Measurements from ENCODE around the gene EFNB1.

EFNB1 gene

GRCh38 chrX:68823413-68824151 is 5.2 kb upstream of the EFNB1 start:
- peak; percentile 12 for TF ChIP-seq CTCF (IDR thresholded peaks at IDR 0.05; ENCODE audit: insufficient read depth, low read depth, low read length, missing control alignments)
- no peak for DNase-seq (ENCODE audit: low read depth)
- H3K4me3 ChIP-seq (ENCODE audit: low read length) = no peak overlapping the region

- no peak for DNase-seq (ENCODE audit: low read depth)
- no peak overlapping the region for H3K4me3 ChIP-seq (ENCODE audit: low read length)
- no peak for TF ChIP-seq CTCF (IDR thresholded peaks at IDR 0.05; ENCODE audit: insufficient read depth, low read depth, low read length, missing control alignments)
These were observed 4.7 kb upstream of the EFNB1 start for GRCh38 chrX:68824152-68824433.

DNA sequence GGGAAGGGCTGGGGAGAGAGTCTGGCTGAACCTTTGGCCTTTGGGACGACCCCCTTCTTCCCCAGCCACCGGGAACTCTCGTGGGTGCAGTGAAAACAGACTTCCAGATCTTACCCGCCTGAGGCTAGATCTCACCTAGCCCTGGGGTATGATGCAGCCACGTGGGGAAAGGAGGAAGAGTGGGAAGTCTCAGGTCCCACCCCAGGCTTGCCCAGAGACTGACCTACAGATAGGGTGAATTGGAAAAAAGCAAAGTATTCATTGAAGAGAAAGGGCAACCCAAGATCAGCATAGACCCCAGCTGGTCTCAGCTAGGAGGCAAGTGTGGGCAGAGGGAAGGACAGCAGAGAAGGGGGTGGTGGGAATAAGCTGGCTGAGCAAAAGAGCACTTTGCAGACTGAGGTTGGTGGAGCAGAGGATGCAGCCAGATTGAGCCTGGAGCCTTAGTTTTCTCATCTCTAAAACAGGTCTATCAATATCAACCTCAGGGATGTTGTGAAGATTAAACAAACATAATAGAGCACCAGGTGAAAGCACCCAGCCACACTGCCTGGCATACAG is 4.2 kb upstream of the EFNB1 start:
- no peak for TF ChIP-seq CTCF (IDR thresholded peaks at IDR 0.05; ENCODE audit: insufficient read depth, low read depth, low read length, missing control alignments)
- no peak overlapping the region for H3K4me3 ChIP-seq (ENCODE audit: low read length)
- no peak for DNase-seq (ENCODE audit: low read depth)

DNA sequence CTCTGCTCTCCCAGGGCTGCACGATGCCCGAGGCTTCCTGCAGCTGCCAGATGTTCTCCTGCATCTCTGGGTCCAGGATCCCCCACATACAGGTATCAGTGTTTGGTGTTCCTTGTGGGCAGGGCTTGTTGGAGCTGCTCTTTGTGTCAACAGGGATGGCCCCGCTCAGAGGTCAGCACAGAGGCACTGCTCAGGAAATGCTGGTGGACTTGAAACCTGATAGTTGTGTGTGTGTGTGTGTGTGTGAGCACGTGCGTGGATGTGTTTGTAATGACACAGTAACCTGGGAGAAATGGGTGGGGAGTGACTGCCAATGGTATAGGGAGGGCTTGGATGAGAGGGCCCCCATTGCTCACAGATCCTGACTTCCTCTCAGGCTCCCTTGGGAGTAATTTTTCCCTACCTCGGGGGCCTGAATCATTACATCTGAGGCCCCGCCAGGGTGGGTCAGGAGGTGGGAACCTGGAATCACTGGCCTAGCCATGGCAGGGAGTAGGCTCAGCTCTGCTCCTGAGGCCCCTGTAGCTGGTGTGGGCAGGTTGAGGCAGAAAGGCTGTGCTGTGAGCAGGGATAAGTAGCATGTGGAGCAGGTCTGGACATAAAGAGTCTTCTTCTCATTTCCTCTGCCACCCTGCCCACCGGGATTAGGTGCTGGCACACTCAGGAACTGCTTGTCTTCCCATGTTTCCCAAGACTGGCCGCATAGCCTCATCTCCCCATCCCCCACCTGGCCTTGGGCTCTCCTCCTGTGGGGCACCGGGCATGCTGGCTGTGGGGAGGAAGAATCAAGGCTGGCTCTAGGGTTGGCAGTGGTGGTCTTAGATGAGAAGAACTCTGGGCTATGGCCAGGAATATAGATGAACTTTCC is 2.5 kb upstream of the EFNB1 start:
- H3K4me3 ChIP-seq (ENCODE audit: low read length) = no peak overlapping the region
- peak; percentile 52 for DNase-seq (ENCODE audit: low read depth)
- TF ChIP-seq CTCF (IDR thresholded peaks at IDR 0.05; ENCODE audit: insufficient read depth, low read depth, low read length, missing control alignments) = no peak

DNA sequence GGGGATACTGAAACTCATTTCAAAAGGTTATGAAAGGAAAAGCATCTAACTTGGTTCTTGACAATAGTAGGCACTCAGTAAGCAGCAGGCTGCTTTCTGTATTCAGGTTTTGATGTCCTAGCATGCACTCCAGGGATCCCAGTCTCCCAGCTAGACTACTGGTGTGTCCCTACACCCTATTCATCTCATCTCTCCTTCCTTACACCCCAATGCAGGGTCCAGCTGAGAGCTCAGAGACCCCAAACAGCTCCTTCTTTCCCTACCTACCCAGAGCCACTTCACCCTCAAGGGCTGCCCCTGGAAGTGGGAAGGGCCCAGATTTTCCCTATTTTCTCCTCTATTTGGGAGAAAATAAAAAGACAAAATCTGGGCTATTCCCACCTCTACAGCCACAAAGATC is 1.6 kb upstream of the EFNB1 start:
- H3K4me3 ChIP-seq (ENCODE audit: low read length) = no peak overlapping the region
- TF ChIP-seq CTCF (IDR thresholded peaks at IDR 0.05; ENCODE audit: insufficient read depth, low read depth, low read length, missing control alignments) = no peak
- no peak for DNase-seq (ENCODE audit: low read depth)

GRCh38 chrX:68827848-68828624 is 785 bp upstream of the EFNB1 start:
- TF ChIP-seq CTCF (IDR thresholded peaks at IDR 0.05; ENCODE audit: insufficient read depth, low read depth, low read length, missing control alignments) = peak; percentile 81
- peak overlapping the region; percentile 42 for H3K4me3 ChIP-seq (ENCODE audit: low read length)
- DNase-seq (ENCODE audit: low read depth) = peak; percentile 82
